CD4-positive, alpha-beta T cell (primary cell): ENCODE results near the gene VILL. TPM values are rescaled to one million over a fixed set of nuclear protein-coding genes. Genes with fewer than 3 reads are reported as not detected.
"Not testable (repeated sequence)": the region's sequence is repeated elsewhere in the genome, so short reads cannot be mapped to it uniquely, and the experiment has no call there.

Source experiments
- ATAC-seq: fragments of 200-7000 bp; cut with Tn5 transposase; one replicate; pipeline ENCODE4 v1.10.0; 2022; ENCODE audit warnings: mild to moderate bottlenecking; ENCODE audit not compliant: poor library complexity
- CTCF ChIA-PET: fragments of 350-600 bp; sonication (Branson Sonifier 250); formaldehyde crosslinking; loops from one replicate; lab custom pipeline; 2021; ENCODE audit warnings: antibody characterized with exemption, inconsistent platforms; lab: Charles Lee
- POLR2A ChIA-PET: fragments of 350-600 bp; sonication (Branson Sonifier 250); formaldehyde crosslinking; loops from one replicate; lab custom pipeline; 2021; ENCODE audit warnings: antibody characterized with exemption, inconsistent platforms; lab: Charles Lee
- DNase-seq, 14 experiments: peaks; one replicate each; pipeline ENCODE4 v3.0.0-alpha.2; 2013 to 2020; ENCODE audit warnings: mixed read lengths in 2 of 14
- H3K27ac ChIP-seq, 2 donors: one replicate each; pipeline versions ENCODE4 v1.5.1 to v1.7.0; 2013; ENCODE audit warnings: low read length in 2 of 2, low read depth in 1 of 2, mild to moderate bottlenecking in 1 of 2
- H3K27me3 ChIP-seq, 2 experiments: 1 replicate in 1 of 2; 2 replicates in 1 of 2; pipeline versions ENCODE4 v1.6.1 to v1.7.0; 2013; ENCODE audit warnings: low read length in 2 of 2, control low read depth in 1 of 2, mild to moderate bottlenecking in 1 of 2, moderate library complexity in 1 of 2; ENCODE audit not compliant: insufficient read depth in 2 of 2, control insufficient read depth in 1 of 2
- H3K36me3 ChIP-seq: one replicate; pipeline ENCODE4 v1.6.1; 2013; ENCODE audit warnings: low read length, control low read depth; ENCODE audit not compliant: insufficient read depth
- H3K4me1 ChIP-seq: one replicate; pipeline ENCODE4 v1.6.1; 2013; ENCODE audit warnings: low read length, control low read depth; ENCODE audit not compliant: insufficient read depth
- H3K4me3 ChIP-seq: one replicate; pipeline ENCODE4 v1.5.1; 2013; ENCODE audit warnings: mild to moderate bottlenecking, low read length, moderate library complexity
- H3K9me3 ChIP-seq, 2 experiments: 1 replicate in 1 of 2; 2 replicates in 1 of 2; pipeline versions ENCODE4 v1.6.1 to v1.7.0; 2013; ENCODE audit warnings: low read length in 2 of 2, mild to moderate bottlenecking in 2 of 2, control low read depth in 1 of 2, moderate library complexity in 1 of 2; ENCODE audit not compliant: control insufficient read depth in 1 of 2, insufficient read depth in 1 of 2
- H3K27ac Mint-ChIP-seq: one replicate; pipeline ENCODE4 v1.8.0; 2020; ENCODE audit warnings: mixed read lengths
- H3K27me3 Mint-ChIP-seq: one replicate; pipeline ENCODE4 v1.8.0; 2021; ENCODE audit warnings: mixed read lengths
- H3K36me3 Mint-ChIP-seq: one replicate; pipeline ENCODE4 v1.8.0; 2021; ENCODE audit warnings: low read depth, mixed read lengths
- H3K4me1 Mint-ChIP-seq: one replicate; pipeline ENCODE4 v1.8.0; 2021; ENCODE audit warnings: low read depth, mixed read lengths
- H3K4me3 Mint-ChIP-seq: one replicate; pipeline ENCODE4 v1.8.0; 2020; ENCODE audit warnings: mild to moderate bottlenecking, mixed read lengths
- H3K9me3 Mint-ChIP-seq: one replicate; pipeline ENCODE4 v1.8.0; 2020; ENCODE audit warnings: mixed read lengths
- CTCF ChIP-seq: fragments of 200-600 bp; IDR thresholded peaks from one replicate; pipeline ENCODE4 v1.8.0; 2022; ENCODE audit warnings: antibody characterized with exemption, mild to moderate bottlenecking
- intact Hi-C, 2 experiments: fragments of 100-400 bp; cut with DNase I in 1 of 2; cut with micrococcal nuclease in 1 of 2; formaldehyde crosslinking; loops; one replicate each; pipeline versions ENCODE4 v1.15.1 to v1.9.0; 2023 to 2025; cut with DNase I, micrococcal nuclease
- total RNA-seq, 174 experiments: library from RNA in 2 of 174; stranded (reverse) in 2 of 174; gene quantifications; one replicate each; pipeline ENCODE4 v1.2.3 and lab custom pipeline; 2021 to 2026

Gene VILL
- total RNA-seq, 2 experiments from 2014 or later = 23.2 to 24.4 TPM

DNA sequence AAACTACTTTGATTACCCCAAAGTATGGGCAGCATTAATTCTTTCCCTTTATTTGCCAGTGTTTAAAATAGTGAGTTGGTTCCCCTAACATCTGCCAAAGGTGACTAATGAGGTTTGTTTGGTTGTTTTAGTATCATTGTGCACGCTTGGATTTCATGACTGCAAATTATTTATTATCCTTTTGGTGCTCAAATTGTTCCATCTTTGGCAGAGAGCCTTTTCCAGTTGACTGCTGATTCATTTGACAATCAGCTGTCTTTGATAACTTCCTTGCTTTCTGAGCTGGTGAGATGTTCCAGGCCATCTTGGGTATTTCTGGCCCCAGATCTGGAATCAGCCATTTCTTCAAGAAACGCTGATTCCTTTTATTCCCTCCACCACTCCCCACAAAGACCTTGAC, 57.3 kb downstream of the VILL start:
- Histone ChIP-seq H3K4me3 (no peak overlapping the region), H3K36me3 (no peaks in the 10 kb centered on the region), H3K27ac (no peak overlapping the region), H3K9me3 (peaks cover 0 to 6% of the 10 kb centered on the region in 2 experiments), H3K27me3 (no peaks in the 10 kb centered on the region), H3K4me1 (no peaks in the 10 kb centered on the region)
- DNase-seq (no peak), ATAC-seq (no peak)
- no peaks in the 10 kb centered on the region for H3K9me3 Mint-ChIP-seq
- H3K27ac Mint-ChIP-seq = no peak overlapping the region
- intact Hi-C loops = no loop called here
- no peaks in the 10 kb centered on the region for H3K27me3 Mint-ChIP-seq
- H3K4me1 Mint-ChIP-seq = no peaks in the 10 kb centered on the region
- TF ChIP-seq CTCF = no peak
- ChIA-PET POLR2A (no interaction called here), CTCF (no interaction called here)
- H3K36me3 Mint-ChIP-seq = peaks cover 9% of the 10 kb centered on the region
- no peak overlapping the region for H3K4me3 Mint-ChIP-seq

DNA sequence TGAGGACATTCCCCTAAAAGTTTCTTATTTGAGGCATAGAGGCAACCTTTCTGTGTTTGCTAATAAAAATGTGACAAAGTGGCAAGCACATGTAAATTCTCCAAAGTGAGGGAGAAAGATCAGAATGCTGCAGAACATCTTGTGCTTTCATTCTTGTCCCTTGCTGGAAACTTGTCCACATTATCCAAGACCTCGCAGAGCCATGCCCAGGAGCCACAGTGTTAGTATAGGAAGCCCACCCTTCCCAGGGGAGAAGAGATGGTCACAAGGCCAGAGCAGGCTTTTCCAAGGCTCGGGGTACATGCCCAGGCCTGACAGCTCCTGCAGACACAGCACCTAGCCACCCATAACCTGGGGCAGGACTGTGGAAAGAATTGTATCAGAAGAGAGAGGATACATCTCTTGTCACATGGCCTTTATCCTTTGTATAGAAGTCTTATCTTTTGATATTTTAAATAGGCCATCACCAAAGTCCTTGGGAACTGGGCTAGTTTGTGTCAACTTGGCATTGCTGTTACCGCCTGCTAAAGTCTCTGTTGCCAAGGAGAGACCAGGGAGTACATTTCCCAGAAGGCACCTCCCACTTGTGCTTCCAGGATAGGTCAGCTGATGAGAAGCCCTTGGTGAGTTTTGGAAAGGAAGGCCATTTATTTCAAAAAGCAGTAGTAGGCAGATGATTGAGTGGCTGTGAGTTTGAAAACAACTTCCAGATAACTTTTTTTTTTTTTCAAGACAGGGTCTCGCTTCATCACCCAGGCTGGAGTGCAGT, 59.0 kb downstream of the VILL start:
- no peaks in the 10 kb centered on the region for H3K27me3 Mint-ChIP-seq
- H3K36me3 ChIP-seq = no peaks in the 10 kb centered on the region
- ATAC-seq (no peak), DNase-seq (no peak)
- no peaks in the 10 kb centered on the region for H3K4me1 Mint-ChIP-seq
- ChIA-PET CTCF (no interaction called here), POLR2A (no interaction called here)
- H3K4me3 ChIP-seq = no peak overlapping the region
- intact Hi-C loops = no loop called here
- H3K27me3 ChIP-seq = no peaks in the 10 kb centered on the region
- H3K27ac ChIP-seq = no peak overlapping the region
- no peaks in the 10 kb centered on the region for H3K4me1 ChIP-seq
- H3K9me3 ChIP-seq = peaks cover 0 to 6% of the 10 kb centered on the region in 2 experiments
- H3K4me3 Mint-ChIP-seq = no peak overlapping the region
- no peak for TF ChIP-seq CTCF
- peaks cover 9% of the 10 kb centered on the region for H3K36me3 Mint-ChIP-seq
- H3K9me3 Mint-ChIP-seq = no peaks in the 10 kb centered on the region
- H3K27ac Mint-ChIP-seq = no peak overlapping the region

DNA sequence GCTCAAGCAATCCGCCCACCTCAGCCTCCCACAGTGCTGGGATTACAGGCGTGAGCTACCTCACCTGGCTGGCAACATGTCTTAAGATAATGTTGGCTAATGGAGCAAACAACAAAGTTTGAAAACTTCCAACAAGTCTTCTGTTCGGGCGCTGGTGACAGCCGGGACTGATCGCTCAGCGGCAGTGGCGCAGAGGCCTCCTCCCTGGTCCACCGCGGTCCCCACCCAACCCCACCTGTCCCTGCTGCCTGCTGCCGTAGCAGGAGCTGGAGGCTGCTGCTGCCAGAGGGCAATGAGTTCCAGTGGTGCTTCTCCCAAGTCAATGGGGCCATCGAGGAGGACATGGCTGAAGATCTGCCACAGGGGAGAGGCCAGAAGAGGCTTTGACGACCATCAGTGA, 60.5 kb downstream of the VILL start:
- ChIA-PET CTCF (no interaction called here), POLR2A (no interaction called here)
- Mint-ChIP-seq H3K27me3 (no peaks in the 10 kb centered on the region), H3K9me3 (no peaks in the 10 kb centered on the region), H3K4me1 (no peaks in the 10 kb centered on the region), H3K4me3 (no peak overlapping the region), H3K27ac (no peak overlapping the region), H3K36me3 (peaks cover 9% of the 10 kb centered on the region)
- H3K4me1 ChIP-seq = no peaks in the 10 kb centered on the region
- H3K36me3 ChIP-seq = no peaks in the 10 kb centered on the region
- DNase-seq (no peak), ATAC-seq (no peak)
- intact Hi-C loops = no loop called here
- H3K9me3 ChIP-seq = peaks cover 0 to 6% of the 10 kb centered on the region in 2 experiments
- no peak overlapping the region for H3K4me3 ChIP-seq
- no peak overlapping the region for H3K27ac ChIP-seq
- no peaks in the 10 kb centered on the region for H3K27me3 ChIP-seq
- no peak for TF ChIP-seq CTCF

- H3K27me3 ChIP-seq, H3K27ac Mint-ChIP-seq, ATAC-seq, CTCF ChIA-PET, H3K4me1 ChIP-seq, H3K9me3 Mint-ChIP-seq, H3K9me3 ChIP-seq, DNase-seq, intact Hi-C loops, H3K36me3 ChIP-seq, H3K27me3 Mint-ChIP-seq, H3K27ac ChIP-seq, H3K4me1 Mint-ChIP-seq, H3K36me3 Mint-ChIP-seq, H3K4me3 Mint-ChIP-seq, POLR2A ChIA-PET, H3K4me3 ChIP-seq: not testable (repeated sequence)
Measured at GRCh38 chr3:38053286-38053685, 62.7 kb downstream of the VILL start.

- H3K27ac Mint-ChIP-seq, H3K4me3 Mint-ChIP-seq, H3K36me3 Mint-ChIP-seq, CTCF ChIA-PET, H3K27me3 Mint-ChIP-seq, H3K9me3 ChIP-seq, intact Hi-C loops, ATAC-seq, H3K27ac ChIP-seq, H3K9me3 Mint-ChIP-seq, H3K4me1 Mint-ChIP-seq, POLR2A ChIA-PET, H3K27me3 ChIP-seq, H3K4me3 ChIP-seq, H3K4me1 ChIP-seq, DNase-seq, H3K36me3 ChIP-seq: not testable (repeated sequence)
Measured at GRCh38 chr3:38053813-38054498, 63.4 kb downstream of the VILL start.
